Breast epithelium (tissue), 4 donors: ENCODE data around the gene RALGDS. TPM values are rescaled to one million over a fixed set of nuclear protein-coding genes. Genes with fewer than 3 reads are reported as not detected.
A peak's percentile ranks its signal among the peaks of the same experiment; 100 is the strongest.

Experiments used
- DNase-seq, 2 donors: peaks; one replicate each; pipeline ENCODE4 v3.0.0-alpha.2; 2019; ENCODE audit warnings: low spot score in 2 of 2
- H3K27ac ChIP-seq, 2 donors: fragments of 200-600 bp; sonication (generic) in 1 of 2; one replicate each; pipeline ENCODE4 v1.5.1; 2016 to 2019; ENCODE audit warnings: mild to moderate bottlenecking in 1 of 2
- H3K27me3 ChIP-seq, 2 donors: fragments of 200-600 bp; sonication (generic) in 1 of 2; one replicate each; pipeline versions ENCODE4 v1.5.1 to v1.6.0; 2017 to 2019; ENCODE audit warnings: control low read depth in 1 of 2, mild to moderate bottlenecking in 1 of 2
- H3K36me3 ChIP-seq: fragments of 200-600 bp; one replicate; pipeline ENCODE4 v1.5.1; 2019
- H3K4me1 ChIP-seq, 2 donors: fragments of 200-600 bp; sonication (generic); one replicate each; pipeline ENCODE4 v1.5.1; 2016 to 2019; ENCODE audit warnings: control low read depth in 1 of 2
- H3K4me3 ChIP-seq, 3 donors: fragments of 200-600 bp; sonication (generic); 1 replicate in 2 of 3; 2 replicates in 1 of 3; pipeline ENCODE4 v1.5.1; 2016 to 2019; ENCODE audit warnings: mild to moderate bottlenecking in 3 of 3, moderate library complexity in 2 of 3
- H3K9me3 ChIP-seq, 2 donors: fragments of 200-600 bp; sonication (generic) in 1 of 2; one replicate each; pipeline ENCODE4 v1.5.1; 2016 to 2019; ENCODE audit warnings: control low read depth in 1 of 2
- POLR2A ChIP-seq: fragments of 450-650 bp; IDR thresholded peaks from one replicate; pipeline ENCODE4 v1.6.1; 2016; ENCODE audit warnings: antibody characterized with exemption, mild to moderate bottlenecking, moderate library complexity
- POLR2AphosphoS5 ChIP-seq, 3 donors: sonication (generic); formaldehyde crosslinking; IDR thresholded peaks; one replicate each; pipeline ENCODE4 v1.6.1; 2017; ENCODE audit warnings: antibody characterized with exemption in 3 of 3
- intact Hi-C: fragments of 100-400 bp; cut with DNase I; formaldehyde crosslinking; loops from one replicate; pipeline ENCODE4 v1.15.1; 2023; ENCODE audit warnings: low total_unique reads
- total RNA-seq, 3 donors: library from RNA; depleted of rRNA; stranded (reverse); fragments of >200 nt; gene quantifications; one replicate each; pipeline ENCODE4 v1.1.0, GENCODE V29; 2016
- TF ChIP-seq, protein P1 (sequence below), 3 donors: fragments of 450-650 bp; IDR thresholded peaks; one replicate each; pipeline ENCODE4 v1.5.1; 2016 to 2017; ENCODE audit warnings: antibody characterized with exemption in 3 of 3, mild to moderate bottlenecking in 3 of 3, moderate library complexity in 3 of 3

Gene RALGDS
- total RNA-seq, 3 donors from 2014 or later, result 52.0 to 94.1 (median 79.3) TPM

DNA sequence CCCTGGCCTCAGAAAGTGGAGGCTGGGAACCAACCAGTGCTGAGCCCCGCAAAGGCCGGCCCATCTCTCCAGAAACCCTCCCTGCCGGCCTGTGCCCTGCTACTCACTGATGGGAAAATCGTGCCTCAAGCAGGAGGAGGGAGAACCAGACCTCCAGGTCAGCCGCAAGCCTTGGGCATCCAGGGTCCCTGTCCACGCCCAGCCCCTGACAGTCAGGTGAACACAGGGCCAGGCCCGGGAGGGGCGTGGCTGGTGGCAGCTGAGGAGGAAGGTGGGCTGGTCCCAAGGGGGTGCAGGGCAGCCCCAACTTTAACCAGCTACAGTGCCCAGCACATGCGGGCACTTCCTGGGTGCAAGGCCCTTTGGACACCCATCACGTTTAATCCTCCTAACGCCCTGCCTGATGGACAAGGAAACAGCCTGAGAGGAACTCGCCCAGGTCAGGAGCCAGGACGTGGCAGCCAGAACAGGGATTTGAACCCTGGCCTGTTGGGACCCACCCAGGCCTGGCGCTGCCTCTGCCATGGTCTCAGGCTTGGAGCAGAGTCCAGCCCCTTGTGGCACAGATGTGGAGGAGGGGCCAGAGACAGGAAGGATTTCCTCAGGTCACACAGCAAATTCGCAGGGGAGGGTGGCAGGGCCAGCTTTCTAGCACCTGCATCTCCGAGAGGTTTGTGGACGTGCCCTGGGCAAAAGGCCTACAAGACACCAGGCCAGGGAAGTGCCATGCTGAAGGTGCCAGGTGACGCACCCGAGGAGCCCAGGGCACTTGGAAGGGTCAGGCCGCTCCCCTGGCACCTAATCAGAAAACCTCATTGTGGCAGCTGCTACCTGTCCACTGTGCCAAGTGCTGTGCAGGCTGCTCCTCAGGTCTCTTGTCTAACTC lies 4.5 kb downstream of the RALGDS start:
- intact Hi-C loops, result no loop called here
- H3K27ac ChIP-seq, result peak overlapping the region; percentile 82 to 98
- no peak for DNase-seq
- TF ChIP-seq, protein P1, sequence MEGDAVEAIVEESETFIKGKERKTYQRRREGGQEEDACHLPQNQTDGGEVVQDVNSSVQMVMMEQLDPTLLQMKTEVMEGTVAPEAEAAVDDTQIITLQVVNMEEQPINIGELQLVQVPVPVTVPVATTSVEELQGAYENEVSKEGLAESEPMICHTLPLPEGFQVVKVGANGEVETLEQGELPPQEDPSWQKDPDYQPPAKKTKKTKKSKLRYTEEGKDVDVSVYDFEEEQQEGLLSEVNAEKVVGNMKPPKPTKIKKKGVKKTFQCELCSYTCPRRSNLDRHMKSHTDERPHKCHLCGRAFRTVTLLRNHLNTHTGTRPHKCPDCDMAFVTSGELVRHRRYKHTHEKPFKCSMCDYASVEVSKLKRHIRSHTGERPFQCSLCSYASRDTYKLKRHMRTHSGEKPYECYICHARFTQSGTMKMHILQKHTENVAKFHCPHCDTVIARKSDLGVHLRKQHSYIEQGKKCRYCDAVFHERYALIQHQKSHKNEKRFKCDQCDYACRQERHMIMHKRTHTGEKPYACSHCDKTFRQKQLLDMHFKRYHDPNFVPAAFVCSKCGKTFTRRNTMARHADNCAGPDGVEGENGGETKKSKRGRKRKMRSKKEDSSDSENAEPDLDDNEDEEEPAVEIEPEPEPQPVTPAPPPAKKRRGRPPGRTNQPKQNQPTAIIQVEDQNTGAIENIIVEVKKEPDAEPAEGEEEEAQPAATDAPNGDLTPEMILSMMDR (IDR thresholded peaks at IDR 0.05), result no peak
- H3K27me3 ChIP-seq, result no peaks in the 10 kb centered on the region
- no peaks in the 10 kb centered on the region for H3K36me3 ChIP-seq
- H3K9me3 ChIP-seq, result no peaks in the 10 kb centered on the region
- H3K4me3 ChIP-seq, result peak overlapping the region in 1 of 3 donors; percentile 44
- peaks cover 53 to 67% of the 10 kb centered on the region in 2 donors for H3K4me1 ChIP-seq

DNA sequence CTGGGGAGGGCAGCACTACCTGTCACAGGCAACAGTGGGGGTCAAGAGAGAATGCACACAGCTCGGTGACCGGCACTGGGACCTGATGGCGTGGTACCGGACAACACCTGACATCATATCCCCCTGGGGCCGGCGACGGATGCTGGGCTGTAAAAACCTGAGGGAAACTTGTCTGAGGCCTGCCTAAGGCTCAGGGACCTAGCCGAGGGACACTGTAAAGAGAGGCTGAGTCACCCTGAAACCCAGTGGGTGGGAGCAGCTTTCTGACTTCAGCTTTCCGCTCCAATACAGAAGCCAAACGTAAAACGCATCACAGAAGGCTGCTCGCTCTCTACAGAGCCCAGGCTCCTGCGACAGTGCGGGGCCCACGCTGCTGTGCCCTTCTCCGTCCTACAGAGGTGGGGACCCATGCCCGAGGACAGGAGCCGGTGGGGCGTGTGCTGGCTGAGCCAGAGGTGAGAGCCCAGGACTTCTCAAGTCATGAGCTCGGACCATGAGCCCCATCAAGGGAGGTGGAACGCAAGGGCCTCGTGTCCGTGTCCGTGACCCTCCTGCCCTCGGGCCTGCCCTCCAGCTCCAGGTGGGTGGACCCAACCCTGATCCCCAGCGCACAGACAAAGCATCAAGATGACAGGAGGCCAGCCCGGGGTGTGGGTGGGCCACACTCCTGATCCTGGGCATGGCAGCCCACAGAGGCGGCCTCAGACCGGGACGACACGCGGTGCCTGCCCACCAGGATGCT lies 5.3 kb downstream of the RALGDS start:
- intact Hi-C loops, result no loop called here
- H3K36me3 ChIP-seq, result no peaks in the 10 kb centered on the region
- peaks cover 50 to 67% of the 10 kb centered on the region in 2 donors for H3K4me1 ChIP-seq
- peak overlapping the region; percentile 82 to 98 for H3K27ac ChIP-seq
- TF ChIP-seq, protein P1 (IDR thresholded peaks at IDR 0.05), result no peak
- TF ChIP-seq POLR2A (no peak), POLR2AphosphoS5 (IDR thresholded peaks at IDR 0.05) (no peak)
- H3K9me3 ChIP-seq, result no peaks in the 10 kb centered on the region
- peak overlapping the region in 1 of 3 donors; percentile 55 for H3K4me3 ChIP-seq
- no peaks in the 10 kb centered on the region for H3K27me3 ChIP-seq
- DNase-seq, result no peak

DNA sequence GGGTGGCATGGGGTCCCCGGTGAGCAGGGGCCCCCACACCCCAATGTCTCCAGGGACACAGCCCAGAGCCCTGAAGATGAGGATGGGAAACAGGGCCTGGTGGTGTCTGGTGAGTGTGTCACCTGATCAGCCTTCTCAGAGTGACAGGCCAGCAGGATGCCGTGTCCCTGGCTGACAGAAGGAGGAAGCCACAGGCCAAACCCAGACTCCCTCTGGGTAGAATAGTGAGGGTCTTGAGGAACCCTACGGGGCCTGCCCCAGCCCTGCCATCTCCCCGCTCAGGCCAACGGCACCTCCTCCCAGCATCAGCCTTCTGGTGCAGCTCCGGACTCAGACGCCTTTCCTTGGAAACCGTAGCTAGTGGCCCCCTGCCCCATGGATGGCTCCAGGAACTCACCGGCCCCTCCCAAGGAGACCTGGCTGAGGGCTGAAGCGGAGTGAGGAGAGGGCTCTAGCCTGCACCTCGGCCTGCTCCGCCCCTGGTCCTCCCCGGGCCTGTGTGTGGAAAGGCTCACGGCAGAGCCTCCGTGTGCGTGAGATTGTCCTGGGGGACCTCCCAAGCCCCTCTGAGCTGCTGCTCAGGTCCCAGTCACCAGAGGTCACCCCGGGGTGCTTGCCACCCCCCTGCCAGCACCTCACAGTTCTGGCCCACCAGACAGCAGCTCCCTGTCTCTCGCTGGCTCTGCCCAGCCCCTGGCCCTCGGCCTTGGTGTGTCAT lies 6.0 kb downstream of the RALGDS start:
- intact Hi-C loops, result no loop called here
- Histone ChIP-seq H3K4me1 (peaks cover 50 to 67% of the 10 kb centered on the region in 2 donors), H3K4me3 (peak overlapping the region in 1 of 3 donors; percentile 55), H3K27me3 (no peaks in the 10 kb centered on the region), H3K27ac (peak overlapping the region; percentile 82 to 98), H3K9me3 (no peaks in the 10 kb centered on the region), H3K36me3 (no peaks in the 10 kb centered on the region)
- TF ChIP-seq POLR2A, result no peak
- TF ChIP-seq, protein P1 (IDR thresholded peaks at IDR 0.05), result peak in 1 of 3 donors; percentile 10
- DNase-seq, result no peak

DNA sequence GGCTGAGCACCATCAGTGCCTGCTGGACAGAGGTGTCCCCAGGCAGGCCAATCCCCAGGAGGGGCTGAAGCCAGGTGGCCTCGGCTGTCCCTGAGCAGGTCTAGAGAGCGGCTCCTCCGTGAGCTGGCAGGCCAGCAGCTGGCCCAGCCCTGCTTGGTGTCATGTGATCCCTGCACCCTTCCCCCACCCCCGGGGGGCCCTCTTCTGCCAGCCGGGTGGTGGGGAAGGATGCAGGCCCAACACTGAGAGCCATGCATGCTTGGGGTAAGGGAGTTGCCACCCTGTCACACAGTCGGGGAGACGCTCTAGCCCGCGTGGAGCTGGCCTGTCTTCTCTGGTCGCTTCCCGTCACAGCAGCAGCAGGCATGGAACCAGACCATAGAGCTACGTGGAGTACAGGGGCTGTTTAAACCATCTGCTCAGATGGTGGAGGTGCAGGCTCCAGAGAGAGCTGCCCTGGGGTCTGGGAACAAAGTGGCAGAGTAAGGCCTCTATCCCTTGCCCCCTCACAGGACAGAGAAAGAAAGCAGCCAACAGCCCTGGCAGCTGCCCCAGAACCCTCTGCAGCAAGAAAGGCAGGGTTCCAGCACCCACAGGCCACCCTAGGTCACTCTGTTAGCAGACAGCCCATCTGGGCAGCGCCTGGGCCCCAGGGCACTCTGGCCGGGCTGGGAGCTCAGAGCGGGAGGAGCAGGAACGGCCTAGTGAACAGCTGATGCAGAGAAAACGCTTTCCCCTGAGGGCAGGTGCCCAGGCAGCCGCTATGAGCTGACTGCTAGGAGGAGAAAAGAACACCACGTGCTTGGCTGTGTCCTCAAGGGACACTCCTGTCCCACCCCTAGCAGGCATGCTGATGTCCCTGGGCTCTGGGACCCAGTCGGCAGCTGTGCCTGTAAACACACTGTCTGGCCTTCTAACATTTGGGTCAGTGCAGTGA lies 6.8 kb downstream of the RALGDS start:
- DNase-seq, result peak in 1 of 2 donors; percentile 56
- no peaks in the 10 kb centered on the region for H3K27me3 ChIP-seq
- intact Hi-C loops, result no loop called here
- peak overlapping the region; percentile 82 to 98 for H3K27ac ChIP-seq
- H3K36me3 ChIP-seq, result no peaks in the 10 kb centered on the region
- TF ChIP-seq POLR2A (no peak), POLR2AphosphoS5 (IDR thresholded peaks at IDR 0.05) (no peak)
- TF ChIP-seq, protein P1 (IDR thresholded peaks at IDR 0.05), result no peak
- no peaks in the 10 kb centered on the region for H3K9me3 ChIP-seq
- H3K4me3 ChIP-seq, result peak overlapping the region in 1 of 3 donors; percentile 55
- peaks cover 50 to 67% of the 10 kb centered on the region in 2 donors for H3K4me1 ChIP-seq
